GM12878 (cell line): ENCODE measurements around the gene DUOX1. TPM values are rescaled to one million over a fixed set of nuclear protein-coding genes. Genes with fewer than 3 reads are reported as not detected.
"Not testable (repeated sequence)": the region's sequence is repeated elsewhere in the genome, so short reads cannot be mapped to it uniquely, and the experiment has no call there.

Experiments used
- ATAC-seq: fragments of 200-7000 bp; cut with Tn5 transposase; 3 replicates; pipeline ENCODE4 v1.9.1; 2020; ENCODE audit warnings: mild to moderate bottlenecking, moderate library complexity
- BruUV-seq: library from RNA; stranded (reverse); fragments of 400-500 nt; replicated peaks from 2 replicates; lab custom pipeline; 2021; lab: Mats Ljungman, UMichigan
- CTCF ChIA-PET: fragments of 300-600 bp; sonication (Branson Sonifier 250); formaldehyde crosslinking; extraction: SDS; loops from one replicate; lab custom pipeline; 2021; ENCODE audit warnings: inconsistent platforms; lab: Yijun Ruan, JAX
- POLR2A ChIA-PET: fragments of 350-600 bp; formaldehyde crosslinking; extraction: SDS; loops from one replicate; lab custom pipeline; 2021; ENCODE audit warnings: inconsistent platforms; lab: Charles Lee
- RAD21 ChIA-PET: fragments of 300-600 bp; sonication (Branson Sonifier 250); formaldehyde crosslinking; loops from one replicate; lab custom pipeline; 2023; ENCODE audit warnings: antibody characterized with exemption; ENCODE audit not compliant: unreplicated experiment; lab: Charles Lee
- SMC1A ChIA-PET: fragments of 300-600 bp; sonication (Branson Sonifier 250); formaldehyde crosslinking; loops from one replicate; lab custom pipeline; 2023; ENCODE audit not compliant: unreplicated experiment, uncharacterized antibody; lab: Charles Lee
- DNase-seq: peaks from one replicate; pipeline ENCODE4 v3.0.0-alpha.2; 2011; ENCODE audit warnings: low read depth, low spot score
- FAIRE-seq: peaks from 3 replicates; lab custom pipeline; 2011; peaks lifted over from hg19 to GRCh38; lab: Jason Lieb, UNC
- H2AFZ ChIP-seq: 2 replicates; pipeline ENCODE4 v1.6.0; 2011; ENCODE audit warnings: low read depth, low read length, control low read depth; ENCODE audit not compliant: control insufficient read depth
- H3K27ac ChIP-seq: 2 replicates; pipeline ENCODE4 v1.5.1; 2011; ENCODE audit warnings: control low read depth; ENCODE audit not compliant: control insufficient read depth, insufficient read depth
- H3K27me3 ChIP-seq, 2 experiments: replicated peaks in 1 of 2; 2 replicates each; pipeline versions ENCODE4 v1.6.0 to v1.6.1; 2011; ENCODE audit warnings: low read length in 1 of 2; ENCODE audit not compliant: control insufficient read depth in 2 of 2, insufficient read depth in 2 of 2
- H3K36me3 ChIP-seq, 2 experiments: 2 replicates each; pipeline ENCODE4 v1.5.1; 2011; ENCODE audit warnings: low read length in 1 of 2; ENCODE audit not compliant: control insufficient read depth in 2 of 2, insufficient read depth in 2 of 2
- H3K4me1 ChIP-seq: 2 replicates; pipeline ENCODE4 v1.6.1; 2011; ENCODE audit warnings: mild to moderate bottlenecking, low read length, moderate library complexity, mixed read lengths; ENCODE audit not compliant: control insufficient read depth, insufficient read depth
- H3K4me2 ChIP-seq: 2 replicates; pipeline ENCODE4 v1.6.0; 2011; ENCODE audit warnings: control low read depth; ENCODE audit not compliant: control insufficient read depth, insufficient read depth
- H3K4me3 ChIP-seq: fragments of 200-600 bp; sonication (generic); 2 replicates; pipeline ENCODE4 v1.5.1; 2016
- H3K79me2 ChIP-seq: 2 replicates; pipeline ENCODE4 v1.6.0; 2011; ENCODE audit warnings: low read length; ENCODE audit not compliant: control insufficient read depth, insufficient read depth
- H3K9ac ChIP-seq: 2 replicates; pipeline ENCODE4 v1.8.0; 2011; ENCODE audit warnings: low read length, control low read depth, mixed read lengths; ENCODE audit not compliant: control insufficient read depth, insufficient read depth
- H3K9me3 ChIP-seq: replicated peaks from 3 replicates; pipeline ENCODE4 v1.5.1; 2011; ENCODE audit warnings: mild to moderate bottlenecking, low read length; ENCODE audit not compliant: control insufficient read depth, insufficient read depth
- H4K20me1 ChIP-seq: 2 replicates; pipeline ENCODE4 v1.6.0; 2011; ENCODE audit not compliant: control insufficient read depth, insufficient read depth
- BACH1 ChIP-seq: fragments of 450-650 bp; IDR thresholded peaks from 2 replicates; pipeline ENCODE4 v1.6.1; 2017; ENCODE audit warnings: mild to moderate bottlenecking, borderline replicate concordance
- WGBS: methylation state at CpG from one replicate; pipeline ENCODE4 v1.1.6; 2016; ENCODE audit warnings: low lambda C conversion rate; ENCODE audit not compliant: insufficient replicate concordance, insufficient coverage; ENCODE audit errors: missing lambda C conversion rate; 5-methylcytosine and 5-hydroxymethylcytosine counted together
- in situ Hi-C: fragments of 300-500 bp; cut with MboI; formaldehyde crosslinking; loops from 9 replicates; pipeline ENCODE4 v1.14.3; 2018; ENCODE audit warnings: mixed read lengths
- intact Hi-C: fragments of 100-400 bp; cut with micrococcal nuclease; formaldehyde crosslinking; loops from one replicate; pipeline ENCODE4 v1.14.2; 2022; ENCODE audit not compliant: unreplicated experiment
- polyA plus RNA-seq, 11 experiments: library from polyadenylated mRNA; depleted of rRNA in 4 of 11; unstranded in 6 of 11; stranded (reverse) in 5 of 11; fragments of >200 nt; fragmentation: Nextera tagmentation in 4 of 11; fragmentation: Illumina TruSeq in 1 of 11; extraction: Ambion mirVana in 4 of 11; extraction: Trizol in 1 of 11; gene quantifications; 1 replicate in 1 of 11; 2 replicates in 10 of 11; pipeline versions ENCODE4 v1.2.1 to v1.2.3, GENCODE V29; 2011 to 2016; ENCODE audit warnings: inconsistent platforms in 2 of 11, missing spikeins in 2 of 11, low read depth in 1 of 11
- total RNA-seq, 4 experiments: library from RNA; depleted of rRNA in 3 of 4; stranded (reverse); fragments of >200 nt in 3 of 4; fragmentation: Illumina TruSeq in 1 of 4; extraction: Trizol in 1 of 4; gene quantifications; 2 replicates each; pipeline versions ENCODE4 v1.2.1 to v1.2.3, GENCODE V29; 2013 to 2021
- TF ChIP-seq, protein P1 (sequence below), 3 experiments: IDR thresholded peaks in 2 of 3; conservative IDR thresholded peaks in 1 of 3; 2 replicates each; pipeline ENCODE4 v1.5.1; 2011; ENCODE audit warnings: low read depth in 3 of 3, low read length in 3 of 3, mild to moderate bottlenecking in 3 of 3, control low read depth in 2 of 3, moderate library complexity in 2 of 3, inconsistent platforms in 1 of 3, mixed read lengths in 1 of 3; ENCODE audit not compliant: control insufficient read depth in 2 of 3, insufficient read depth in 1 of 3; ENCODE audit errors: extremely low read depth in 1 of 3

Gene DUOX1
- total and polyA plus RNA-seq, 10 of the 15 experiments (the other 5 are each of a cell fraction or from before 2014, with no cell fraction given), result 0.02 to 2.1 (median 0.26) TPM; not detected in 3

- DNase-seq, H3K9ac ChIP-seq, POLR2A ChIA-PET, H3K4me1 ChIP-seq, H3K4me2 ChIP-seq, H2AFZ ChIP-seq, H3K79me2 ChIP-seq, H3K27me3 ChIP-seq, H3K9me3 ChIP-seq, H3K4me3 ChIP-seq, FAIRE-seq, H3K36me3 ChIP-seq, intact Hi-C loops, ATAC-seq, SMC1A ChIA-PET, BruUV-seq, H4K20me1 ChIP-seq, in situ Hi-C loops, H3K27ac ChIP-seq: not testable (repeated sequence)
- WGBS, result 26% methylated on average over 9 of the region's 37 CpGs
- CTCF ChIA-PET, result interaction anchor here (0.7 to 3.3 kb wide), 2 partner anchors 9 to 18 kb away, joined by 3 to 11 read pairs; no protein-coding TSS in a partner anchor
- RAD21 ChIA-PET, result interaction anchor here (1.5 to 1.8 kb wide), 2 partner anchors 9 to 18 kb away, joined by 3 to 5 read pairs; no protein-coding TSS in a partner anchor
Observed at GRCh38 chr15:45135705-45136377, 6.0 kb downstream of the DUOX1 start.

GRCh38 chr15:45136378-45136764 is 6.6 kb downstream of the DUOX1 start:
- in situ Hi-C loops, result no loop called here
- no peak for DNase-seq

More at GRCh38 chr15:45136378-45136764, 6.6 kb downstream of the DUOX1 start:
- POLR2A ChIA-PET, result no interaction called here
- Histone ChIP-seq H3K79me2 (no peaks in the 10 kb centered on the region), H3K27ac (no peak overlapping the region), H3K36me3 (no peaks in the 10 kb centered on the region), H3K9ac (no peak overlapping the region), H3K9me3 (no peaks in the 10 kb centered on the region), H3K4me1 (no peaks in the 10 kb centered on the region), H4K20me1 (no peaks in the 10 kb centered on the region), H3K4me2 (no peak overlapping the region), H3K27me3 (peaks cover 3 to 6% of the 10 kb centered on the region in 2 experiments; a peak in 2 of 4 replicates), H3K4me3 (no peak overlapping the region), H2AFZ (no peak overlapping the region)
- RAD21 ChIA-PET, result interaction anchor here (0.5 to 0.7 kb wide), 2 partner anchors 60 to 270 kb away, joined by 4 read pairs; no protein-coding TSS in a partner anchor
- ATAC-seq (peak; percentile 22; the same call in 1 of the 3 replicates), FAIRE-seq (no peak)
- TF ChIP-seq BACH1, result no peak
- TF ChIP-seq, protein P1, sequence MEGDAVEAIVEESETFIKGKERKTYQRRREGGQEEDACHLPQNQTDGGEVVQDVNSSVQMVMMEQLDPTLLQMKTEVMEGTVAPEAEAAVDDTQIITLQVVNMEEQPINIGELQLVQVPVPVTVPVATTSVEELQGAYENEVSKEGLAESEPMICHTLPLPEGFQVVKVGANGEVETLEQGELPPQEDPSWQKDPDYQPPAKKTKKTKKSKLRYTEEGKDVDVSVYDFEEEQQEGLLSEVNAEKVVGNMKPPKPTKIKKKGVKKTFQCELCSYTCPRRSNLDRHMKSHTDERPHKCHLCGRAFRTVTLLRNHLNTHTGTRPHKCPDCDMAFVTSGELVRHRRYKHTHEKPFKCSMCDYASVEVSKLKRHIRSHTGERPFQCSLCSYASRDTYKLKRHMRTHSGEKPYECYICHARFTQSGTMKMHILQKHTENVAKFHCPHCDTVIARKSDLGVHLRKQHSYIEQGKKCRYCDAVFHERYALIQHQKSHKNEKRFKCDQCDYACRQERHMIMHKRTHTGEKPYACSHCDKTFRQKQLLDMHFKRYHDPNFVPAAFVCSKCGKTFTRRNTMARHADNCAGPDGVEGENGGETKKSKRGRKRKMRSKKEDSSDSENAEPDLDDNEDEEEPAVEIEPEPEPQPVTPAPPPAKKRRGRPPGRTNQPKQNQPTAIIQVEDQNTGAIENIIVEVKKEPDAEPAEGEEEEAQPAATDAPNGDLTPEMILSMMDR (IDR thresholded peaks at IDR 0.05 in 2 of 3, conservative IDR thresholded peaks at IDR 0.05 in 1 of 3; ENCODE audit: control insufficient read depth in 2 of 3, extremely low read depth in 1 of 3, insufficient read depth in 1 of 3, low read depth in 3 of 3, low read length in 3 of 3), result peak; percentile 5 to 47 (median 25); a peak in 3 of 6 replicates
- no TSS peak for BruUV-seq
- SMC1A ChIA-PET, result no interaction called here
- intact Hi-C loops, result no loop called here
- WGBS, result 16% methylated on average over 10 of the region's 10 CpGs
- CTCF ChIA-PET, result interaction anchor here (1.6 to 3.3 kb wide), 2 partner anchors 10 to 18 kb away, joined by 5 to 11 read pairs; no protein-coding TSS in a partner anchor
